BJ (cell line): ENCODE measurements around the gene PTPN5. TPM values are rescaled to one million over a fixed set of nuclear protein-coding genes. Genes with fewer than 3 reads are reported as not detected.

Source experiments
- polyA plus RNA-seq: library from polyadenylated mRNA; depleted of rRNA; stranded (reverse); fragments of >200 nt; gene quantifications from 2 replicates; pipeline ENCODE4 v1.2.3, GENCODE V29; 2011; rRNA removed

The PTPN5 gene
- polyA plus RNA-seq, 1 experiment, result not detected

Other genes starting within 250 kb of the PTPN5 start
- gene UEVLD, start 203.1 kb downstream of the PTPN5 start, polyA plus RNA-seq, result 11.7 and 21.2 TPM in 2 replicates
- 0.26 and 0.77 TPM in 2 replicates for gene MISFA, start 192.0 kb downstream of the PTPN5 start, polyA plus RNA-seq
- 11.8 and 12.4 TPM in 2 replicates for gene SPTY2D1, start 157.5 kb downstream of the PTPN5 start, polyA plus RNA-seq
- 0.48 and 0.71 TPM in 2 replicates for gene TMEM86A, start 93.0 kb downstream of the PTPN5 start, polyA plus RNA-seq
- gene IGSF22, start 65.6 kb downstream of the PTPN5 start, polyA plus RNA-seq, result 0.07 and 0.15 TPM in 2 replicates
- gene MRGPRX1, start 147.6 kb upstream of the PTPN5 start, polyA plus RNA-seq, result not detected in 2 replicates